Mesothelial cell of epicardium (in vitro differentiated cells): ENCODE measurements around the gene TANC1. TPM values are rescaled to one million over a fixed set of nuclear protein-coding genes. Genes with fewer than 3 reads are reported as not detected.

Source experiments
- DNase-seq, 2 experiments: peaks; one replicate each; pipeline ENCODE4 v3.0.0; 2021; ENCODE audit warnings: low spot score in 2 of 2; ENCODE audit not compliant: unreplicated experiment in 2 of 2
- H3K27ac Mint-ChIP-seq: 2 replicates; pipeline ENCODE4 v1.8.0; 2021; ENCODE audit warnings: mixed read lengths
- H3K27me3 Mint-ChIP-seq: 2 replicates; pipeline ENCODE4 v1.8.0; 2021; ENCODE audit warnings: low read depth, mixed read lengths
- H3K36me3 Mint-ChIP-seq: 2 replicates; pipeline ENCODE4 v1.8.0; 2021; ENCODE audit warnings: mixed read lengths
- H3K4me1 Mint-ChIP-seq: 2 replicates; pipeline ENCODE4 v1.8.0; 2021; ENCODE audit warnings: mixed read lengths
- H3K4me3 Mint-ChIP-seq: 2 replicates; pipeline ENCODE4 v1.8.0; 2021; ENCODE audit warnings: mild to moderate bottlenecking, moderate library complexity, mixed read lengths
- H3K9me3 Mint-ChIP-seq: 2 replicates; pipeline ENCODE4 v1.8.0; 2021; ENCODE audit warnings: mixed read lengths
- CTCF ChIP-seq: fragments of 200-600 bp; sonication (generic); IDR thresholded peaks from one replicate; pipeline ENCODE4 v1.5.0; 2021; ENCODE audit warnings: antibody characterized with exemption; ENCODE audit not compliant: unreplicated experiment
- total RNA-seq: library from RNA; stranded (reverse); gene quantifications from 3 replicates; pipeline ENCODE4 v1.2.1, GENCODE V29; 2021

TANC1 gene
- total RNA-seq, 1 donor from 2014 or later: 138 TPM

- TF ChIP-seq CTCF: no peak
- DNase-seq: no peak
- no peaks in the 10 kb centered on the region for H3K27me3 Mint-ChIP-seq
- no peak overlapping the region for H3K4me3 Mint-ChIP-seq
- H3K9me3 Mint-ChIP-seq: peaks cover 27% of the 10 kb centered on the region
- peaks cover 31% of the 10 kb centered on the region for H3K4me1 Mint-ChIP-seq
- peak overlapping the region; percentile 93 for H3K27ac Mint-ChIP-seq
- H3K36me3 Mint-ChIP-seq: peaks cover 60% of the 10 kb centered on the region
These were observed 42.5 kb downstream of the TANC1 start for GRCh38 chr2:159010963-159011362.

- no peak for TF ChIP-seq CTCF
- peaks cover 35% of the 10 kb centered on the region for H3K4me1 Mint-ChIP-seq
- no peak for DNase-seq
- H3K27ac Mint-ChIP-seq: peak overlapping the region; percentile 71
- H3K36me3 Mint-ChIP-seq: peaks cover 63% of the 10 kb centered on the region
- H3K27me3 Mint-ChIP-seq: no peaks in the 10 kb centered on the region
- H3K9me3 Mint-ChIP-seq: peaks cover 33% of the 10 kb centered on the region
- H3K4me3 Mint-ChIP-seq: no peak overlapping the region
These were observed 43.7 kb downstream of the TANC1 start for GRCh38 chr2:159012142-159012541.

GRCh38 chr2:159013103-159013502, 44.7 kb downstream of the TANC1 start:
- DNase-seq: no peak
- Mint-ChIP-seq H3K27me3 (no peaks in the 10 kb centered on the region), H3K4me3 (no peak overlapping the region), H3K9me3 (peaks cover 30% of the 10 kb centered on the region), H3K36me3 (peaks cover 56% of the 10 kb centered on the region), H3K27ac (peak overlapping the region; percentile 68), H3K4me1 (peaks cover 37% of the 10 kb centered on the region)
- no peak for TF ChIP-seq CTCF

- no peak for DNase-seq
- H3K27ac Mint-ChIP-seq: no peak overlapping the region
- no peak overlapping the region for H3K4me3 Mint-ChIP-seq
- TF ChIP-seq CTCF: no peak
- peaks cover 28% of the 10 kb centered on the region for H3K4me1 Mint-ChIP-seq
- peaks cover 25% of the 10 kb centered on the region for H3K9me3 Mint-ChIP-seq
- peaks cover 47% of the 10 kb centered on the region for H3K36me3 Mint-ChIP-seq
- H3K27me3 Mint-ChIP-seq: no peaks in the 10 kb centered on the region
These were observed 46.7 kb downstream of the TANC1 start for GRCh38 chr2:159015174-159015573.

GRCh38 chr2:159015823-159016222, 47.4 kb downstream of the TANC1 start:
- H3K27ac Mint-ChIP-seq: no peak overlapping the region
- H3K9me3 Mint-ChIP-seq: peaks cover 25% of the 10 kb centered on the region
- no peak for TF ChIP-seq CTCF
- H3K4me3 Mint-ChIP-seq: no peak overlapping the region
- no peak for DNase-seq
- peaks cover 22% of the 10 kb centered on the region for H3K4me1 Mint-ChIP-seq
- peaks cover 46% of the 10 kb centered on the region for H3K36me3 Mint-ChIP-seq
- H3K27me3 Mint-ChIP-seq: no peaks in the 10 kb centered on the region

- peaks cover 10% of the 10 kb centered on the region for H3K4me1 Mint-ChIP-seq
- H3K4me3 Mint-ChIP-seq: no peak overlapping the region
- no peak for DNase-seq
- no peaks in the 10 kb centered on the region for H3K27me3 Mint-ChIP-seq
- H3K9me3 Mint-ChIP-seq: peaks cover 25% of the 10 kb centered on the region
- no peak for TF ChIP-seq CTCF
- peaks cover 40% of the 10 kb centered on the region for H3K36me3 Mint-ChIP-seq
- H3K27ac Mint-ChIP-seq: peak overlapping the region; percentile 62
These were observed 49.4 kb downstream of the TANC1 start for GRCh38 chr2:159017837-159018236.
